Tibial artery (tissue), 4 donors: ENCODE results near the gene SH2D6.
"Not testable (repeated sequence)": the region's sequence is repeated elsewhere in the genome, so short reads cannot be mapped to it uniquely, and the experiment has no call there.

Source experiments
- DNase-seq, 2 donors: peaks; one replicate each; pipeline ENCODE4 v3.0.0-alpha.2; 2019
- H3K27ac ChIP-seq, 2 donors: fragments of 200-600 bp; sonication (generic) in 1 of 2; 1 replicate in 1 of 2; 2 replicates in 1 of 2; pipeline ENCODE4 v1.5.1; 2018 to 2019; ENCODE audit warnings: mild to moderate bottlenecking in 1 of 2
- H3K27me3 ChIP-seq, 2 donors: fragments of 200-600 bp; sonication (generic) in 1 of 2; one replicate each; pipeline versions ENCODE4 v1.5.1 to v1.6.0; 2016 to 2019
- H3K36me3 ChIP-seq, 3 donors: fragments of 200-600 bp; sonication (generic) in 2 of 3; one replicate each; pipeline ENCODE4 v1.5.1; 2016 to 2019; ENCODE audit warnings: mild to moderate bottlenecking in 2 of 3
- H3K4me1 ChIP-seq, 4 donors: fragments of 200-600 bp; sonication (generic) in 2 of 4; 1 replicate in 3 of 4; 2 replicates in 1 of 4; pipeline ENCODE4 v1.5.1; 2016 to 2019
- H3K4me3 ChIP-seq, 2 donors: fragments of 200-600 bp; sonication (generic) in 1 of 2; 1 replicate in 1 of 2; 2 replicates in 1 of 2; pipeline ENCODE4 v1.5.1; 2018 to 2019; ENCODE audit warnings: mild to moderate bottlenecking in 2 of 2
- H3K9me3 ChIP-seq, 3 donors: fragments of 200-600 bp; sonication (generic) in 1 of 3; one replicate each; pipeline ENCODE4 v1.5.1; 2016 to 2019
- CTCF ChIP-seq, 2 experiments: fragments of 200-600 bp in 1 of 2; fragments of 450-650 bp in 1 of 2; IDR thresholded peaks; one replicate each; pipeline ENCODE4 v1.5.1; 2017 to 2019; ENCODE audit warnings: antibody characterized with exemption in 2 of 2, mild to moderate bottlenecking in 1 of 2, moderate library complexity in 1 of 2
- intact Hi-C: fragments of 100-400 bp; cut with DNase I; formaldehyde crosslinking; loops from one replicate; pipeline ENCODE4 v1.15.0; 2023; ENCODE audit warnings: low total_unique reads

The SH2D6 gene

GRCh38 chr2:85377083-85377482, 41.4 kb upstream of the SH2D6 start:
- Histone ChIP-seq H3K27me3 (no peaks in the 10 kb centered on the region), H3K4me3 (no peak overlapping the region), H3K4me1 (no peaks in the 10 kb centered on the region), H3K9me3 (no peaks in the 10 kb centered on the region), H3K27ac (no peak overlapping the region), H3K36me3 (peaks cover 43 to 67% (median 56%) of the 10 kb centered on the region in 3 donors)
- DNase-seq, result no peak
- TF ChIP-seq CTCF (IDR thresholded peaks at IDR 0.05), result no peak
- intact Hi-C loops, result no loop called here

GRCh38 chr2:85378257-85378656, 40.3 kb upstream of the SH2D6 start:
- no peaks in the 10 kb centered on the region for H3K27me3 ChIP-seq
- H3K9me3 ChIP-seq, result no peaks in the 10 kb centered on the region
- H3K4me3 ChIP-seq, result no peak overlapping the region
- H3K36me3 ChIP-seq, result peaks cover 43 to 69% (median 52%) of the 10 kb centered on the region in 3 donors
- no peak overlapping the region for H3K27ac ChIP-seq
- no peak for DNase-seq
- H3K4me1 ChIP-seq, result peaks cover 0 to 9% (median 0%) of the 10 kb centered on the region in 4 donors
- intact Hi-C loops, result no loop called here
- no peak for TF ChIP-seq CTCF (IDR thresholded peaks at IDR 0.05)

- Histone ChIP-seq H3K4me3 (no peak overlapping the region), H3K27me3 (no peaks in the 10 kb centered on the region), H3K4me1 (peaks cover 0 to 14% (median 0%) of the 10 kb centered on the region in 4 donors), H3K9me3 (no peaks in the 10 kb centered on the region), H3K27ac (no peak overlapping the region), H3K36me3 (peaks cover 39 to 77% (median 59%) of the 10 kb centered on the region in 3 donors)
- intact Hi-C loops, result no loop called here
- no peak for DNase-seq
- no peak for TF ChIP-seq CTCF (IDR thresholded peaks at IDR 0.05)
Observed at GRCh38 chr2:85380048-85380447, 38.5 kb upstream of the SH2D6 start.

- peak overlapping the region; percentile 41 to 54 for H3K27ac ChIP-seq
- intact Hi-C loops, H3K9me3 ChIP-seq, H3K27me3 ChIP-seq, H3K4me3 ChIP-seq: not testable (repeated sequence)
- H3K36me3 ChIP-seq, result peaks cover 42 to 82% (median 67%) of the 10 kb centered on the region in 3 donors
- DNase-seq, result peak in 1 of 2 donors; percentile 43
- peaks cover 0 to 14% (median 0%) of the 10 kb centered on the region in 4 donors for H3K4me1 ChIP-seq
Observed at GRCh38 chr2:85383151-85383550, 35.4 kb upstream of the SH2D6 start.

GRCh38 chr2:85383850-85384249, 34.7 kb upstream of the SH2D6 start:
- H3K27ac ChIP-seq, result peak overlapping the region; percentile 41 to 54
- intact Hi-C loops, result no loop called here
- H3K36me3 ChIP-seq, result peaks cover 42 to 82% (median 65%) of the 10 kb centered on the region in 3 donors
- H3K9me3 ChIP-seq, result no peaks in the 10 kb centered on the region
- peaks cover 0 to 14% (median 0%) of the 10 kb centered on the region in 4 donors for H3K4me1 ChIP-seq
- H3K27me3 ChIP-seq, result no peaks in the 10 kb centered on the region
- H3K4me3 ChIP-seq, result no peak overlapping the region
- DNase-seq, result no peak
- no peak for TF ChIP-seq CTCF (IDR thresholded peaks at IDR 0.05)

GRCh38 chr2:85385746-85386145, 32.8 kb upstream of the SH2D6 start:
- Histone ChIP-seq H3K4me1 (peaks cover 0 to 14% (median 0%) of the 10 kb centered on the region in 4 donors), H3K27ac (no peak overlapping the region), H3K36me3 (peaks cover 43 to 82% (median 67%) of the 10 kb centered on the region in 3 donors), H3K4me3 (no peak overlapping the region), H3K9me3 (no peaks in the 10 kb centered on the region), H3K27me3 (no peaks in the 10 kb centered on the region)
- DNase-seq, result peak in 1 of 2 donors; percentile 21
- intact Hi-C loops, result no loop called here
- TF ChIP-seq CTCF (IDR thresholded peaks at IDR 0.05), result no peak
